ENCODE measurements around the gene ADCY5. TPM values are rescaled to one million over a fixed set of nuclear protein-coding genes. Genes with fewer than 3 reads are reported as not detected.

ADCY5 gene
- total RNA-seq, 4 donors from 2014 or later, result 119 to 251 (median 185) TPM

DNA sequence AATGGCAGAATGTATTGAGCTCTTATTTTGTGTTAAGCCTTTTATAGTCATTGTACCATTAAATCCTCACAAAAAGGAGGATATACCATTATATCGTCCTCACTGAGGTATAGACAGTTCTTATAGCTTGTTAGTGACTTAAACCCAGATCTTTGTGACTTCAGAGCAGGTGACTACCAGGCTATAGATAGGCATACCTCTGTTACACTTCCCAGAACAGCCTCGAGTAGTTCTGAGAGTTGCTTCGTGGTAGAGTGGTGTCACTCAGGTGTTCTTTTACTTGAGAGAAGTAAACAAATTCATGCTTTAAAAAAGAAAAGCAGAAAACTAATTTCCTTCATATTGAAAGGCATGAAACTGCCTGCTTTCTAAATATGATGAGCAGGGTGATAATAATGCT is 187.2 kb downstream of the ADCY5 start:
- TF ChIP-seq, protein P1, sequence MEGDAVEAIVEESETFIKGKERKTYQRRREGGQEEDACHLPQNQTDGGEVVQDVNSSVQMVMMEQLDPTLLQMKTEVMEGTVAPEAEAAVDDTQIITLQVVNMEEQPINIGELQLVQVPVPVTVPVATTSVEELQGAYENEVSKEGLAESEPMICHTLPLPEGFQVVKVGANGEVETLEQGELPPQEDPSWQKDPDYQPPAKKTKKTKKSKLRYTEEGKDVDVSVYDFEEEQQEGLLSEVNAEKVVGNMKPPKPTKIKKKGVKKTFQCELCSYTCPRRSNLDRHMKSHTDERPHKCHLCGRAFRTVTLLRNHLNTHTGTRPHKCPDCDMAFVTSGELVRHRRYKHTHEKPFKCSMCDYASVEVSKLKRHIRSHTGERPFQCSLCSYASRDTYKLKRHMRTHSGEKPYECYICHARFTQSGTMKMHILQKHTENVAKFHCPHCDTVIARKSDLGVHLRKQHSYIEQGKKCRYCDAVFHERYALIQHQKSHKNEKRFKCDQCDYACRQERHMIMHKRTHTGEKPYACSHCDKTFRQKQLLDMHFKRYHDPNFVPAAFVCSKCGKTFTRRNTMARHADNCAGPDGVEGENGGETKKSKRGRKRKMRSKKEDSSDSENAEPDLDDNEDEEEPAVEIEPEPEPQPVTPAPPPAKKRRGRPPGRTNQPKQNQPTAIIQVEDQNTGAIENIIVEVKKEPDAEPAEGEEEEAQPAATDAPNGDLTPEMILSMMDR (IDR thresholded peaks at IDR 0.05), result no peak
- TF ChIP-seq EP300 (IDR thresholded peaks at IDR 0.05) (no peak), POLR2A (IDR thresholded peaks at IDR 0.05) (no peak), POLR2AphosphoS5 (IDR thresholded peaks at IDR 0.05) (no peak)
- H3K27ac ChIP-seq, result no peak overlapping the region
- 72 to 88% methylated on average over 3 of the region's 3 CpGs for WGBS, 2 donors (ENCODE audit: low coverage in 1 of 2)
- no peak overlapping the region for H3K4me3 ChIP-seq
- peaks cover 0 to 28% of the 10 kb centered on the region in 2 donors for H3K36me3 ChIP-seq
- no peaks in the 10 kb centered on the region for H3K4me1 ChIP-seq
- no peak for ATAC-seq
- no peaks in the 10 kb centered on the region for H3K9me3 ChIP-seq
- H3K27me3 ChIP-seq, result no peaks in the 10 kb centered on the region

DNA sequence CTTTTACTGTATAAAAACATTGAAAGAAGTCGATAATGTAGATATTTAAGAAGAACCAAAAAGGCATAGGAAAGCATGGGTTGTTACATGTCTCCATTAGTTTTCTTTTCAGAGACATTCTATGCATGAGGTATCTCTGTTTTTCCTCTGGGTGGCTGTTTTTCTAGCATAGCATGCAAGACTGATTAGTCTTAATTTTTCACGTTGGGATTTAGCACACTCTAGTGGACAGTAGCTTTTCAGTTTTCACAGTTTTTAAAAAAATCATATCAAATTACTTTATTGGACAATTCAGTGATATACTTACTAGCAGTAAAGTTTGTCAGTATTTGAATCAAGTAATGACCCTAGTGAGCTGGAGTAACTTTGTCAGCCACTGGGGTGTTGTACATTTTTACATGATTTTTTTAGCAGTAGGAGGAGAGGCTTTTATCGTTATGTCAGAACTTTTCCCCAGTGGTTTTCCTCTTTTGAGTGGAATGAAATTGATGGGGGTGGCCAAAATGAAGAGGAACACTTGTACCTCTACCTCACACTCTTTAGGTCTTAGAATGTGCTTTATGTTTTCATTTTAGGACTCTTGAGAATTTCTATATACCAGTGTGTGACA is 190.0 kb downstream of the ADCY5 start:
- H3K4me3 ChIP-seq, result no peak overlapping the region
- WGBS, 2 donors (ENCODE audit: low coverage in 1 of 2), result 33 to 40% methylated on average over 3 of the region's 3 CpGs
- ATAC-seq, result peak; percentile 31
- no peaks in the 10 kb centered on the region for H3K9me3 ChIP-seq
- peaks cover 0 to 21% of the 10 kb centered on the region in 2 donors for H3K36me3 ChIP-seq
- H3K4me1 ChIP-seq, result no peaks in the 10 kb centered on the region
- no peak overlapping the region for H3K27ac ChIP-seq
- no peaks in the 10 kb centered on the region for H3K27me3 ChIP-seq
- TF ChIP-seq POLR2AphosphoS5 (IDR thresholded peaks at IDR 0.05), result no peak
- TF ChIP-seq, protein P1 (IDR thresholded peaks at IDR 0.05), result peak; percentile 29 to 72 (median 60)

DNA sequence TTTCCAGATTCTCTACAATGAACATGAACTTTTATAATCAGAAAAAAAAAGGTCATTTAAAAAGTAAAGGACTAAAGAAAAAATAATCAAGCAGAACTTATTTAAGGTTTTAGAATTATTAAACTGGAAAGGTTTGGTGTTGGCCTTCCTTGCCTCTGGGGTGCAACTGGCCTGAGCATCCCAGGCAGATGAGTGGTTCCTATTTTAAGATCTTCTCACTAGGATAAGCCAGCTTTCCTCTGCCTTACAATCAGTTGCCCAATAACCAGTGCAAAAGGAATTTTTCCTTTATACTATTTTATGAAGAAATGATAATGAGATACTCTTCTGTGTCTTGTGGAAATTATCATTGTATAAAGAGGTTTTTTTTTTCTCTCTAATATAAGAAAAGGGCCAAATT is 190.5 kb downstream of the ADCY5 start:
- H3K4me3 ChIP-seq, result no peak overlapping the region
- H3K36me3 ChIP-seq, result peaks cover 0 to 21% of the 10 kb centered on the region in 2 donors
- H3K4me1 ChIP-seq, result no peaks in the 10 kb centered on the region
- no peaks in the 10 kb centered on the region for H3K27me3 ChIP-seq
- TF ChIP-seq, protein P1 (IDR thresholded peaks at IDR 0.05), result no peak
- no peak for TF ChIP-seq POLR2A (IDR thresholded peaks at IDR 0.05)
- TF ChIP-seq POLR2AphosphoS5 (IDR thresholded peaks at IDR 0.05), result no peak
- no peak for TF ChIP-seq EP300 (IDR thresholded peaks at IDR 0.05)
- no peak overlapping the region for H3K27ac ChIP-seq
- no peaks in the 10 kb centered on the region for H3K9me3 ChIP-seq
- ATAC-seq, result no peak

DNA sequence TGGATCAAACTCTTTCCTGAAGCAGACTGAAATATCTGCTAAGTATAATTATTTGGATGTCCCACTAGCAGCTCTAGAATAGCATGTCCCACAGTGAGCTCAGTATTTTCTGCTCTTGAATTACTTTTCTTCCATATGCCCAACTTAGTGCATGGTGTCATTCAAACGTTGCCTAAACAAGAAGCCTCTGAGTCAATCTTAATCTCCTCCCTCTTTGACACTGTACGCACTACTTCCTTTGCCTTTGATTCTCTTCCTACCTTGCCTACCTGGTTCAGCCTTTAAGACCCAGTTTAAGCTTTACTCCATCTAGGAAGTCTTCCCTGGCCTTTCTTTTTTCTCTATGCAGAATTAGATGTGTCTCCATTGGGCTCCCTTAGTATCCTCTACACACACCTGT is 192.6 kb downstream of the ADCY5 start:
- WGBS, 2 donors (ENCODE audit: low coverage in 1 of 2), result 69 to 80% methylated on average over 2 of the region's 2 CpGs
- no peak overlapping the region for H3K27ac ChIP-seq
- ATAC-seq, result no peak
- TF ChIP-seq POLR2AphosphoS5 (IDR thresholded peaks at IDR 0.05) (no peak), POLR2A (IDR thresholded peaks at IDR 0.05) (no peak), EP300 (IDR thresholded peaks at IDR 0.05) (no peak)
- TF ChIP-seq, protein P1 (IDR thresholded peaks at IDR 0.05), result no peak
- H3K9me3 ChIP-seq, result no peaks in the 10 kb centered on the region
- H3K27me3 ChIP-seq, result no peaks in the 10 kb centered on the region
- H3K36me3 ChIP-seq, result peaks cover 0 to 26% of the 10 kb centered on the region in 2 donors
- no peak overlapping the region for H3K4me3 ChIP-seq
- H3K4me1 ChIP-seq, result no peaks in the 10 kb centered on the region

DNA sequence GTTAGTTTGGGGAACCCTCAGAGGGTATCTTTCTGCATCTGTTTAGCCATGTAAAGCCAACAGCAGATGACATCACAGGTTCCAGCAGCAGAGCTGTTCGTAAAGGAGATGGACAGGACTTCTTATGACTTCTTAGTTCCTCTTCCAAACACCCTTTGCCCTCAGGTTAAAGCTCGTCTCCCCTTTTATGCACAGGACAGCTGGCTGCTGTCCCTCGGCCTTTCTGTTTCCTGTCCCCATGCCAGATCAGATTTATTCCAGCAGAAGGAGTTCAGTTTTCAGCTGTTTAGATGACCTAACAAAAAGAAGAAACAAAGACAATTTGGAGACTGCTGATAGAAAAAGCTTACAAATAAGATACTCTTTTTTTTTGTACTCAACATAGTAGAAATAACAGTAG is 202.0 kb downstream of the ADCY5 start:
- H3K9me3 ChIP-seq, result no peaks in the 10 kb centered on the region
- H3K36me3 ChIP-seq, result peaks cover 0 to 33% of the 10 kb centered on the region in 2 donors
- no peak overlapping the region for H3K4me3 ChIP-seq
- H3K27me3 ChIP-seq, result no peaks in the 10 kb centered on the region
- no peak for TF ChIP-seq POLR2A (IDR thresholded peaks at IDR 0.05)
- TF ChIP-seq EP300 (IDR thresholded peaks at IDR 0.05), result no peak
- TF ChIP-seq, protein P1 (IDR thresholded peaks at IDR 0.05), result no peak
- TF ChIP-seq POLR2AphosphoS5 (IDR thresholded peaks at IDR 0.05), result no peak
- ATAC-seq, result no peak
- 21% methylated on average over 3 of the region's 3 CpGs; no CpG with 5 or more reads in 1 of the 2 donors for WGBS, 2 donors (ENCODE audit: low coverage in 1 of 2)
- H3K4me1 ChIP-seq, result peaks cover 0 to 15% (median 0%) of the 10 kb centered on the region in 3 donors
- peak overlapping the region in 1 of 4 donors; percentile 15 for H3K27ac ChIP-seq
